Measurements from ENCODE around the gene VPS13D. TPM values are rescaled to one million over a fixed set of nuclear protein-coding genes. Genes with fewer than 3 reads are reported as not detected.
A peak's percentile ranks its signal among the peaks of the same experiment; 100 is the strongest.

VPS13D gene
- total and polyA plus RNA-seq, 10 of the 15 experiments (the other 5 are each of a cell fraction or from before 2014, with no cell fraction given), result 1.4 to 16.9 (median 8.5) TPM

DNA sequence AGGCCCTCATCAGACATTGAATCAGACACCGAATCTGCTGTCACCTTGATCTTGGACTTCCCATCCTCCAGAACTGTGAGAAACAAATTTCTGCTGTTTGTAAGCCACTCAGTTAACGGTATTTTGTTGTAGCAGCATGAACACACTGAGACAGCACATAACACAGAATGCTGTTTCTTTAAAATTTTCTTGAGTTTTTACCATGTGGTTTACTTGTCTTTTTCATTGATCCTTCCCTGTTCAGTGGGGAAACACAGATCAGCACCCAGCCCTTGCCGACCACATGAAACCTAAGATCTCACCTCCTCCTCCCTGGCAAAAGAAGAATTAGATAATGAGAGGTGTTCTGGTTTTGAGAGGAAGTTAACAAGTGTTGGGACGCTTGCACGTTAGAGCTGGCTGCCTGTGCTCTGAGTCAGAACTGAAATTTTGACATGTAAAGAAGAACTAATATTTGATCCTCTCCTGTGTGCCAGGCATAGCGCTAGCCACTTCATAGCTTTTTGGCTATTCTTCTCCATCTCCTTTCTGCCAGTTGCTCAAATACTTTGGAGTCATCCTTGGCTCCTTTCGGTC is 208.6 kb downstream of the VPS13D start (continued):
- TF ChIP-seq, protein P1, sequence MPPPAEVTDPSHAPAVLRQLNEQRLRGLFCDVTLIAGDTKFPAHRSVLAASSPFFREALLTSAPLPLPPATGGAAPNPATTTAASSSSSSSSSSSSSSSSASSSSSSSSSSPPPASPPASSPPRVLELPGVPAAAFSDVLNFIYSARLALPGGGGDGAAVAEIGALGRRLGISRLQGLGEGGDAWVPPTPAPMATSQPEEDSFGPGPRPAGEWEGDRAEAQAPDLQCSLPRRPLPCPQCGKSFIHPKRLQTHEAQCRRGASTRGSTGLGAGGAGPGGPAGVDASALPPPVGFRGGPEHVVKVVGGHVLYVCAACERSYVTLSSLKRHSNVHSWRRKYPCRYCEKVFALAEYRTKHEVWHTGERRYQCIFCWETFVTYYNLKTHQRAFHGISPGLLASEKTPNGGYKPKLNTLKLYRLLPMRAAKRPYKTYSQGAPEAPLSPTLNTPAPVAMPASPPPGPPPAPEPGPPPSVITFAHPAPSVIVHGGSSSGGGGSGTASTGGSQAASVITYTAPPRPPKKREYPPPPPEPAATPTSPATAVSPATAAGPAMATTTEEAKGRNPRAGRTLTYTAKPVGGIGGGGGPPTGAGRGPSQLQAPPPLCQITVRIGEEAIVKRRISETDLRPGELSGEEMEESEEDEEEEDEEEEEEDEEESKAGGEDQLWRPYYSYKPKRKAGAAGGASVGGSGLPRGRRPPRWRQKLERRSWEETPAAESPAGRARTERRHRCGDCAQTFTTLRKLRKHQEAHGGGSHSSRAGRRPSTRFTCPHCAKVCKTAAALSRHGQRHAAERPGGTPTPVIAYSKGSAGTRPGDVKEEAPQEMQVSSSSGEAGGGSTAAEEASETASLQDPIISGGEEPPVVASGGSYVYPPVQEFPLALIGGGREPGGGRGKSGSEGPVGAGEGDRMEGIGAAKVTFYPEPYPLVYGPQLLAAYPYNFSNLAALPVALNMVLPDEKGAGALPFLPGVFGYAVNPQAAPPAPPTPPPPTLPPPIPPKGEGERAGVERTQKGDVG (CRISPR knock-in tag; IDR thresholded peaks at IDR 0.05), result no peak
- TF ChIP-seq SMC3 (IDR thresholded peaks at IDR 0.05; ENCODE audit: borderline replicate concordance, low read length) (no peak), USF1 (IDR thresholded peaks at IDR 0.05; ENCODE audit: borderline replicate concordance, extremely low read length, insufficient read depth, low read depth, low read length) (no peak), BCLAF1 (IDR thresholded peaks at IDR 0.05) (no peak), JUNB (IDR thresholded peaks at IDR 0.05) (peak; percentile 73), POLR2AphosphoS2 (IDR thresholded peaks at IDR 0.05; ENCODE audit: low read depth, low read length) (no peak), SRF (IDR thresholded peaks at IDR 0.05; ENCODE audit: low read depth in 2 of 2, low read length in 2 of 2) (no peak), NR2C1 (IDR thresholded peaks at IDR 0.05) (no peak), ETV6 (conservative IDR thresholded peaks at IDR 0.05 in 1 of 2, IDR thresholded peaks at IDR 0.05 in 1 of 2; ENCODE audit: borderline replicate concordance in 1 of 2, low read depth in 1 of 2) (peak in 1 of 2 experiments; percentile 74; a peak in 2 of 4 replicates), ZNF274 (IDR thresholded peaks at IDR 0.05; ENCODE audit: insufficient read depth, insufficient read length) (no peak), PML (IDR thresholded peaks at IDR 0.05; ENCODE audit: low read length) (no peak), PAX5 (IDR thresholded peaks at IDR 0.05; ENCODE audit: borderline replicate concordance, low read depth, low read length) (peak; percentile 78; the same call in 1 of the 2 replicates), ZNF622 (IDR thresholded peaks at IDR 0.05) (no peak), MYC (IDR thresholded peaks at IDR 0.05; ENCODE audit: insufficient read depth, insufficient read length, insufficient replicate concordance, low read length, severe bottlenecking) (no peak), NFYB (IDR thresholded peaks at IDR 0.05; ENCODE audit: insufficient read depth, low read depth, low read length) (no peak), CBX5 (IDR thresholded peaks at IDR 0.05; ENCODE audit: low read depth) (no peak), RCOR1 (conservative IDR thresholded peaks at IDR 0.05; ENCODE audit: low read depth, low read length) (no peak), HDAC6 (IDR thresholded peaks at IDR 0.05; ENCODE audit: unreplicated experiment) (no peak), PKNOX1 (IDR thresholded peaks at IDR 0.05) (no peak)
- TF ChIP-seq, protein P2, sequence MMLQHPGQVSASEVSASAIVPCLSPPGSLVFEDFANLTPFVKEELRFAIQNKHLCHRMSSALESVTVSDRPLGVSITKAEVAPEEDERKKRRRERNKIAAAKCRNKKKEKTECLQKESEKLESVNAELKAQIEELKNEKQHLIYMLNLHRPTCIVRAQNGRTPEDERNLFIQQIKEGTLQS (IDR thresholded peaks at IDR 0.05; ENCODE audit: borderline replicate concordance, extremely low read depth, low read depth, low read length), result no peak
